K562 (cell line): ENCODE results near the gene TRPM4. TPM values are rescaled to one million over a fixed set of nuclear protein-coding genes. Genes with fewer than 3 reads are reported as not detected.

Experiments
- ATAC-seq: fragments of 200-7000 bp; cut with Tn5 transposase; 3 replicates; pipeline ENCODE4 v1.9.1; 2020; ENCODE audit warnings: moderate library complexity
- BruUV-seq: library from RNA; stranded (reverse); fragments of 400-500 nt; replicated peaks from 2 replicates; lab custom pipeline; 2021; lab: Mats Ljungman, UMichigan
- CTCF ChIA-PET: fragments of 300-600 bp; formaldehyde crosslinking; extraction: SDS; loops from one replicate; lab custom pipeline; 2021; ENCODE audit warnings: low intra/inter-chr PET ratio; lab: Yijun Ruan, JAX
- POLR2A ChIA-PET: fragments of 300-600, 350-650 bp; sonication (Branson Sonifier 250); formaldehyde crosslinking; extraction: SDS; loops from one replicate; lab custom pipeline; 2021; ENCODE audit warnings: antibody characterized with exemption, inconsistent platforms; lab: Yijun Ruan, JAX
- DNase-seq, 4 experiments: peaks; one replicate each; pipeline versions ENCODE4 v3.0.0 to v3.0.0-alpha.2; 2011 to 2018; ENCODE audit warnings: low spot score in 3 of 4, mixed read lengths in 3 of 4; ENCODE audit errors: extremely low read depth in 1 of 4
- FAIRE-seq: peaks from 2 replicates; lab custom pipeline; 2011; peaks lifted over from hg19 to GRCh38; lab: Jason Lieb, UNC
- H2AFZ ChIP-seq: 2 replicates; pipeline ENCODE4 v1.6.0; 2011; ENCODE audit warnings: low read depth, low read length, control low read depth, inconsistent platforms
- H3K27ac ChIP-seq: fragments of 200-600 bp; 3 replicates; pipeline ENCODE4 v1.8.0; 2011; ENCODE audit warnings: low read depth, mild to moderate bottlenecking, control low read depth, inconsistent platforms, low read length, moderate library complexity, mixed read lengths; ENCODE audit errors: extremely low read depth
- H3K27me3 ChIP-seq, 2 experiments: fragments of 300-600 bp in 1 of 2; 2 replicates in 1 of 2; 3 replicates in 1 of 2; pipeline versions ENCODE4 v1.6.0 to v1.8.0; 2011; ENCODE audit warnings: inconsistent platforms in 2 of 2, low read length in 2 of 2, mild to moderate bottlenecking in 1 of 2, mixed read lengths in 1 of 2, moderate library complexity in 1 of 2; ENCODE audit not compliant: control insufficient read depth in 2 of 2, insufficient read depth in 2 of 2
- H3K36me3 ChIP-seq: fragments of 300-600 bp; 3 replicates; pipeline ENCODE4 v1.8.0; 2011; ENCODE audit warnings: mild to moderate bottlenecking, low read length, inconsistent platforms; ENCODE audit not compliant: control insufficient read depth, insufficient read depth
- H3K4me1 ChIP-seq, 2 experiments: fragments of 200-600 bp in 1 of 2; replicated peaks in 1 of 2; 2 replicates in 1 of 2; 3 replicates in 1 of 2; pipeline versions ENCODE4 v1.5.1 to v1.8.0; 2011; ENCODE audit warnings: inconsistent platforms in 2 of 2, low read length in 2 of 2, mild to moderate bottlenecking in 1 of 2, mixed read lengths in 1 of 2, moderate library complexity in 1 of 2; ENCODE audit not compliant: control insufficient read depth in 2 of 2, insufficient read depth in 2 of 2
- H3K4me2 ChIP-seq: 2 replicates; pipeline ENCODE4 v1.6.1; 2011; ENCODE audit warnings: low read length, control low read depth, inconsistent platforms, mixed read lengths; ENCODE audit not compliant: insufficient read depth
- H3K4me3 ChIP-seq: fragments of 200-600 bp; sonication (generic), shearing (Covaris generic); 2 replicates; pipeline ENCODE4 v1.5.1; 2016; ENCODE audit warnings: control low read depth, inconsistent platforms
- H3K79me2 ChIP-seq: fragments of 200-600 bp; 3 replicates; pipeline ENCODE4 v1.8.0; 2011; ENCODE audit warnings: low read length, inconsistent platforms; ENCODE audit not compliant: control insufficient read depth, insufficient read depth
- H3K9ac ChIP-seq, 2 experiments: 2 replicates each; pipeline versions ENCODE4 v1.6.0 to v1.6.1; 2011; ENCODE audit warnings: low read depth in 2 of 2, low read length in 2 of 2, control low read depth in 1 of 2, inconsistent platforms in 1 of 2, mild to moderate bottlenecking in 1 of 2, mixed read lengths in 1 of 2; ENCODE audit not compliant: insufficient read depth in 1 of 2
- H3K9me1 ChIP-seq: one replicate; pipeline ENCODE4 v1.6.0; 2011; ENCODE audit warnings: inconsistent platforms, mild to moderate bottlenecking, low read length, moderate library complexity; ENCODE audit not compliant: control insufficient read depth, insufficient read depth
- H3K9me3 ChIP-seq: replicated peaks from 2 replicates; pipeline ENCODE4 v1.5.1; 2011; ENCODE audit warnings: low read depth, low read length, inconsistent platforms; ENCODE audit not compliant: control insufficient read depth, insufficient read depth
- H4K20me1 ChIP-seq: replicated peaks from 2 replicates; pipeline ENCODE4 v1.6.1; 2011; ENCODE audit warnings: low read length, inconsistent platforms, mixed read lengths; ENCODE audit not compliant: control insufficient read depth, insufficient read depth
- ARID3B ChIP-seq: fragments of 250-450 bp; sonication (Bioruptor Pico); IDR thresholded peaks from 2 replicates; pipeline ENCODE4 v1.4.0; 2020; ENCODE audit warnings: borderline replicate concordance
- BDP1 ChIP-seq: IDR thresholded peaks from 3 replicates; pipeline ENCODE4 v1.6.1; 2011; ENCODE audit not compliant: insufficient read length, insufficient read depth
- CREB1 ChIP-seq, 2 experiments: sonication (generic) in 1 of 2; formaldehyde crosslinking in 1 of 2; IDR thresholded peaks; 2 replicates each; pipeline versions ENCODE4 v1.6.1 to v1.8.0; 2012 to 2022; ENCODE audit warnings: inconsistent platforms in 1 of 2, mild to moderate bottlenecking in 1 of 2, missing genetic modification reagents in 1 of 2, moderate library complexity in 1 of 2
- CREB3L1 ChIP-seq: fragments of 450-650 bp; IDR thresholded peaks from 2 replicates; pipeline ENCODE4 v1.6.1; 2014; ENCODE audit warnings: low read depth, mild to moderate bottlenecking, moderate library complexity, borderline replicate concordance
- DNMT1 ChIP-seq: fragments of 450-650 bp; IDR thresholded peaks from 2 replicates; pipeline ENCODE4 v1.6.1; 2016; ENCODE audit warnings: antibody characterized with exemption, mild to moderate bottlenecking
- KAT8 ChIP-seq: fragments of 450-650 bp; IDR thresholded peaks from 2 replicates; pipeline ENCODE4 v1.6.1; 2016; ENCODE audit warnings: low read depth, mild to moderate bottlenecking
- POLR2A ChIP-seq: fragments of 450-650 bp; conservative IDR thresholded peaks from 2 replicates; pipeline ENCODE4 v1.6.1; 2016
- PRPF4 ChIP-seq: fragments of 200-400 bp; formaldehyde crosslinking; IDR thresholded peaks from one replicate; pipeline ENCODE4 v1.6.1; 2017; ENCODE audit warnings: low read length, low read depth, mild to moderate bottlenecking; ENCODE audit not compliant: insufficient read depth, poor library complexity, severe bottlenecking
- PTRF ChIP-seq: fragments of 450-650 bp; IDR thresholded peaks from 2 replicates; pipeline ENCODE4 v1.6.1; 2016; ENCODE audit warnings: mild to moderate bottlenecking, missing genetic modification characterization, missing compliant biosample characterization
- RB1 ChIP-seq: fragments of 450-650 bp; IDR thresholded peaks from 2 replicates; pipeline ENCODE4 v1.6.1; 2017; ENCODE audit warnings: low read depth, mild to moderate bottlenecking
- RBM39 ChIP-seq: fragments of 200-400 bp; formaldehyde crosslinking; optimal IDR thresholded peaks from 2 replicates; pipeline ENCODE3; 2018; ENCODE audit warnings: low read depth, low read length
- STAG1 ChIP-seq: sonication (generic); formaldehyde crosslinking; IDR thresholded peaks from 2 replicates; pipeline ENCODE4 v1.5.0; 2020; ENCODE audit warnings: missing genetic modification reagents, borderline replicate concordance
- TEAD4 ChIP-seq, 2 experiments: sonication (generic) in 1 of 2; formaldehyde crosslinking in 1 of 2; IDR thresholded peaks; 2 replicates each; pipeline versions ENCODE4 v1.6.1 to v1.8.0; 2012 to 2022; ENCODE audit warnings: borderline replicate concordance in 1 of 2, inconsistent platforms in 1 of 2, low read length in 1 of 2, mild to moderate bottlenecking in 1 of 2, missing genetic modification reagents in 1 of 2
- XRCC3 ChIP-seq: fragments of 450-650 bp; IDR thresholded peaks from 2 replicates; pipeline ENCODE4 v1.6.1; 2017; ENCODE audit warnings: mild to moderate bottlenecking, moderate library complexity
- ZNF561 ChIP-seq: fragments of 450-650 bp; formaldehyde crosslinking; conservative IDR thresholded peaks from 2 replicates; pipeline ENCODE4 v1.4.0; 2020; ENCODE audit warnings: mild to moderate bottlenecking, moderate library complexity
- ZNF764 ChIP-seq: fragments of 250-450 bp; sonication (Bioruptor Pico); IDR thresholded peaks from 2 replicates; pipeline ENCODE4 v1.4.0; 2020; ENCODE audit warnings: low read depth, mild to moderate bottlenecking, moderate library complexity
- WGBS: fragments of 100-300 bp; shearing (Covaris generic); methylation state at CpG from one replicate; pipeline ENCODE4 v1.1.6; 2016; ENCODE audit warnings: low coverage, mixed read lengths; ENCODE audit not compliant: insufficient coverage; ENCODE audit errors: missing lambda C conversion rate; 5-methylcytosine and 5-hydroxymethylcytosine counted together
- in situ Hi-C: fragments of 300-500 bp; cut with MboI; formaldehyde crosslinking; loops from 4 replicates; pipeline ENCODE4 v1.15.0; 2018; ENCODE audit warnings: inconsistent platforms, mixed read lengths
- intact Hi-C: fragments of 100-400 bp; cut with micrococcal nuclease; formaldehyde crosslinking; loops from 2 replicates; pipeline ENCODE4 v1.14.2; 2022
- polyA plus RNA-seq, 8 experiments: library from polyadenylated mRNA; depleted of rRNA in 4 of 8; stranded (reverse) in 5 of 8; unstranded in 3 of 8; fragments of >200 nt; fragmentation: Nextera tagmentation in 2 of 8; fragmentation: Illumina TruSeq in 1 of 8; extraction: Ambion mirVana in 2 of 8; extraction: Trizol in 1 of 8; gene quantifications; 2 replicates each; pipeline versions ENCODE4 v1.2.1 to v1.2.3, GENCODE V29; 2011 to 2014; ENCODE audit warnings: inconsistent platforms in 1 of 8, missing spikeins in 1 of 8
- total RNA-seq, 7 experiments: library from RNA; depleted of rRNA in 6 of 7; stranded (reverse); fragments of >200 nt in 6 of 7; fragmentation: Illumina TruSeq in 2 of 7; extraction: Trizol in 2 of 7; gene quantifications; 2 replicates each; pipeline versions ENCODE4 v1.2.1 to v1.2.3, GENCODE V29; 2011 to 2021; ENCODE audit warnings: low replicate concordance in 1 of 7

TRPM4 gene
- total and polyA plus RNA-seq, 9 of the 15 experiments (the other 6 are each of a cell fraction or from before 2014, with no cell fraction given): 6.5 to 45.4 (median 15.2) TPM

- ChIA-PET POLR2A (interaction anchor here (1.8 kb wide), 1 partner anchor 11 kb away, joined by 4 read pairs; no protein-coding TSS in a partner anchor), CTCF (no interaction called here)
- Histone ChIP-seq H2AFZ (no peak overlapping the region), H3K9me1 (no peaks in the 10 kb centered on the region), H4K20me1 (no peaks in the 10 kb centered on the region), H3K36me3 (peaks cover 55% of the 10 kb centered on the region), H3K27ac (no peak overlapping the region), H3K4me3 (no peak overlapping the region), H3K79me2 (no peaks in the 10 kb centered on the region), H3K9ac (no peak overlapping the region), H3K4me1 (no peaks in the 10 kb centered on the region), H3K27me3 (no peaks in the 10 kb centered on the region), H3K4me2 (no peak overlapping the region), H3K9me3 (peaks cover 12% of the 10 kb centered on the region)
- intact Hi-C loops (no loop called here), in situ Hi-C loops (no loop called here)
- 79% methylated on average over 5 of the region's 5 CpGs for WGBS
- TF ChIP-seq ZNF764 (CRISPR knock-in tag) (no peak), CREB1 (IDR thresholded peaks at IDR 0.05) (no peak), CREB1 (CRISPR knock-in tag; IDR thresholded peaks at IDR 0.05) (no peak), RBM39 (no peak), PTRF (tag) (no peak), RB1 (no peak), TEAD4 (IDR thresholded peaks at IDR 0.05; ENCODE audit: low read length) (no peak), TEAD4 (CRISPR knock-in tag; IDR thresholded peaks at IDR 0.05; ENCODE audit: borderline replicate concordance) (no peak), XRCC3 (no peak), PRPF4 (no peak), DNMT1 (no peak), KAT8 (no peak), CREB3L1 (no peak), BDP1 (no peak), ARID3B (CRISPR knock-in tag) (no peak), POLR2A (no peak), ZNF561 (CRISPR knock-in tag) (no peak), STAG1 (CRISPR knock-in tag) (no peak)
- ATAC-seq (no peak), DNase-seq (no peak), FAIRE-seq (no peak)
- no TSS peak for BruUV-seq
Observed at GRCh38 chr19:49186108-49186507, 28.5 kb downstream of the TRPM4 start.
